NCI-H187 (cell line): Measurements from ENCODE around the gene DEPDC5.

ENCODE experiments used
- DNase-seq, 2 experiments: peaks; one replicate each; lab custom pipeline; 2025; lab: John Stamatoyannopoulos, UW

Gene DEPDC5

GRCh38 chr22:31950226-31950625 lies 196.4 kb downstream of the DEPDC5 start:
- DNase-seq, result no peak

- DNase-seq, result no peak
Observed at GRCh38 chr22:31951194-31952093, 197.6 kb downstream of the DEPDC5 start.

GRCh38 chr22:31952094-31952401 lies 198.2 kb downstream of the DEPDC5 start:
- DNase-seq, result no peak

GRCh38 chr22:31952472-31952871 lies 198.7 kb downstream of the DEPDC5 start:
- DNase-seq, result no peak

- no peak for DNase-seq
Observed at GRCh38 chr22:31953261-31953660, 199.4 kb downstream of the DEPDC5 start.

GRCh38 chr22:31954535-31955523 lies 201.0 kb downstream of the DEPDC5 start:
- DNase-seq, result no peak

GRCh38 chr22:31956360-31956759 lies 202.5 kb downstream of the DEPDC5 start:
- no peak for DNase-seq
